ENCODE measurements around the gene PLA2G2F.

- TF ChIP-seq, protein P1, sequence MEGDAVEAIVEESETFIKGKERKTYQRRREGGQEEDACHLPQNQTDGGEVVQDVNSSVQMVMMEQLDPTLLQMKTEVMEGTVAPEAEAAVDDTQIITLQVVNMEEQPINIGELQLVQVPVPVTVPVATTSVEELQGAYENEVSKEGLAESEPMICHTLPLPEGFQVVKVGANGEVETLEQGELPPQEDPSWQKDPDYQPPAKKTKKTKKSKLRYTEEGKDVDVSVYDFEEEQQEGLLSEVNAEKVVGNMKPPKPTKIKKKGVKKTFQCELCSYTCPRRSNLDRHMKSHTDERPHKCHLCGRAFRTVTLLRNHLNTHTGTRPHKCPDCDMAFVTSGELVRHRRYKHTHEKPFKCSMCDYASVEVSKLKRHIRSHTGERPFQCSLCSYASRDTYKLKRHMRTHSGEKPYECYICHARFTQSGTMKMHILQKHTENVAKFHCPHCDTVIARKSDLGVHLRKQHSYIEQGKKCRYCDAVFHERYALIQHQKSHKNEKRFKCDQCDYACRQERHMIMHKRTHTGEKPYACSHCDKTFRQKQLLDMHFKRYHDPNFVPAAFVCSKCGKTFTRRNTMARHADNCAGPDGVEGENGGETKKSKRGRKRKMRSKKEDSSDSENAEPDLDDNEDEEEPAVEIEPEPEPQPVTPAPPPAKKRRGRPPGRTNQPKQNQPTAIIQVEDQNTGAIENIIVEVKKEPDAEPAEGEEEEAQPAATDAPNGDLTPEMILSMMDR (IDR thresholded peaks at IDR 0.05): no peak
- TF ChIP-seq POLR2A (IDR thresholded peaks at IDR 0.05; ENCODE audit: low read depth) (no peak), EP300 (IDR thresholded peaks at IDR 0.05) (no peak), POLR2AphosphoS5 (IDR thresholded peaks at IDR 0.05) (no peak)
Measured at GRCh38 chr1:20137055-20137454, 2.1 kb upstream of the PLA2G2F start.
